DLD1 (cell line): ENCODE measurements around the gene SEC31A.
"Not testable (repeated sequence)": the region's sequence is repeated elsewhere in the genome, so short reads cannot be mapped to it uniquely, and the experiment has no call there.

Source experiments
- in situ Hi-C: cut with HindIII; loops from 2 replicates; pipeline ENCODE4 v1.10.0; 2017; ENCODE audit warnings: low sequenced_read_pairs

The SEC31A gene, protein sequence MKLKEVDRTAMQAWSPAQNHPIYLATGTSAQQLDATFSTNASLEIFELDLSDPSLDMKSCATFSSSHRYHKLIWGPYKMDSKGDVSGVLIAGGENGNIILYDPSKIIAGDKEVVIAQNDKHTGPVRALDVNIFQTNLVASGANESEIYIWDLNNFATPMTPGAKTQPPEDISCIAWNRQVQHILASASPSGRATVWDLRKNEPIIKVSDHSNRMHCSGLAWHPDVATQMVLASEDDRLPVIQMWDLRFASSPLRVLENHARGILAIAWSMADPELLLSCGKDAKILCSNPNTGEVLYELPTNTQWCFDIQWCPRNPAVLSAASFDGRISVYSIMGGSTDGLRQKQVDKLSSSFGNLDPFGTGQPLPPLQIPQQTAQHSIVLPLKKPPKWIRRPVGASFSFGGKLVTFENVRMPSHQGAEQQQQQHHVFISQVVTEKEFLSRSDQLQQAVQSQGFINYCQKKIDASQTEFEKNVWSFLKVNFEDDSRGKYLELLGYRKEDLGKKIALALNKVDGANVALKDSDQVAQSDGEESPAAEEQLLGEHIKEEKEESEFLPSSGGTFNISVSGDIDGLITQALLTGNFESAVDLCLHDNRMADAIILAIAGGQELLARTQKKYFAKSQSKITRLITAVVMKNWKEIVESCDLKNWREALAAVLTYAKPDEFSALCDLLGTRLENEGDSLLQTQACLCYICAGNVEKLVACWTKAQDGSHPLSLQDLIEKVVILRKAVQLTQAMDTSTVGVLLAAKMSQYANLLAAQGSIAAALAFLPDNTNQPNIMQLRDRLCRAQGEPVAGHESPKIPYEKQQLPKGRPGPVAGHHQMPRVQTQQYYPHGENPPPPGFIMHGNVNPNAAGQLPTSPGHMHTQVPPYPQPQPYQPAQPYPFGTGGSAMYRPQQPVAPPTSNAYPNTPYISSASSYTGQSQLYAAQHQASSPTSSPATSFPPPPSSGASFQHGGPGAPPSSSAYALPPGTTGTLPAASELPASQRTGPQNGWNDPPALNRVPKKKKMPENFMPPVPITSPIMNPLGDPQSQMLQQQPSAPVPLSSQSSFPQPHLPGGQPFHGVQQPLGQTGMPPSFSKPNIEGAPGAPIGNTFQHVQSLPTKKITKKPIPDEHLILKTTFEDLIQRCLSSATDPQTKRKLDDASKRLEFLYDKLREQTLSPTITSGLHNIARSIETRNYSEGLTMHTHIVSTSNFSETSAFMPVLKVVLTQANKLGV

GRCh38 chr4:82890901-82891706 lies at the start of gene SEC31A:
SEC31A (minus strand) TSS chr4:82891153; CDS start chr4:82881936, 9,217 bp downstream.
- in situ Hi-C loops: no loop called here

DNA sequence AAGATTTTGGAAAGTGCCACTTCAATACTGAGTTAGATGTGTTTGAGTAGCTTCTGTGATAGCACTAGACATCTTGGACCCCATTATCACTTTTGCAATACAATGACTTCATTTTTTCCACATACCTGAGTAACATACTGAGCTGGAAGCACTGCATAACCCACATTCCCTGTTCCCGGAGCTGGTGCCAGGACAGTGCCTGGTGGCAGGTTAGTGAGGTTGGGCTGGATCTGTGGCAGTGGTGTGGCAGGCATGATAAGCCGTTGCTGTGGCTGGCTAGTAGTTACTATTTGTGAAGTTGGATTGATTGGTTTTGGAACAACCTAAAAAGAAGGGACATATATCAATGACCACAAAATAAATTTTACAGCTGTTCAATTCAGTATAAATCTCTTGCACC lies 48.5 kb upstream of the SEC31A start:
- in situ Hi-C loops: no loop called here

DNA sequence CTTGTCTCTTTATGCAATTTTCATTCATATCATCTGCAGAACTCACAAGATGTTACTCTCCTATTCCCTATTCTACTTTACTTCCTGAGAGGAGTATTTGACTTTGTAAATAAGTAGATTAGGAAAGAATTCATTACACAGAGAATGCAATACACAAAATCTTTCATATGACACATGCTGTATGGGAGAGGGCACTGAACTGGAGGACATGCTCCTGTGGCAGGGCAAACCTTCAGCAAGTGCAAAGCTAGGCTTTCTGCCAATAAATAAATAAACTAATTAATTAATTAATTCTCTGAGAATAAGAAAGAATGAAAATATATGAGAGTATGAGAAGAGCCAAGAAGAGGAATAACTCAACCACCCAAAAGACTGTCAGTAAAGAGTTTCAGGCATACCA lies 43.5 kb upstream of the SEC31A start:
- in situ Hi-C loops: no loop called here

DNA sequence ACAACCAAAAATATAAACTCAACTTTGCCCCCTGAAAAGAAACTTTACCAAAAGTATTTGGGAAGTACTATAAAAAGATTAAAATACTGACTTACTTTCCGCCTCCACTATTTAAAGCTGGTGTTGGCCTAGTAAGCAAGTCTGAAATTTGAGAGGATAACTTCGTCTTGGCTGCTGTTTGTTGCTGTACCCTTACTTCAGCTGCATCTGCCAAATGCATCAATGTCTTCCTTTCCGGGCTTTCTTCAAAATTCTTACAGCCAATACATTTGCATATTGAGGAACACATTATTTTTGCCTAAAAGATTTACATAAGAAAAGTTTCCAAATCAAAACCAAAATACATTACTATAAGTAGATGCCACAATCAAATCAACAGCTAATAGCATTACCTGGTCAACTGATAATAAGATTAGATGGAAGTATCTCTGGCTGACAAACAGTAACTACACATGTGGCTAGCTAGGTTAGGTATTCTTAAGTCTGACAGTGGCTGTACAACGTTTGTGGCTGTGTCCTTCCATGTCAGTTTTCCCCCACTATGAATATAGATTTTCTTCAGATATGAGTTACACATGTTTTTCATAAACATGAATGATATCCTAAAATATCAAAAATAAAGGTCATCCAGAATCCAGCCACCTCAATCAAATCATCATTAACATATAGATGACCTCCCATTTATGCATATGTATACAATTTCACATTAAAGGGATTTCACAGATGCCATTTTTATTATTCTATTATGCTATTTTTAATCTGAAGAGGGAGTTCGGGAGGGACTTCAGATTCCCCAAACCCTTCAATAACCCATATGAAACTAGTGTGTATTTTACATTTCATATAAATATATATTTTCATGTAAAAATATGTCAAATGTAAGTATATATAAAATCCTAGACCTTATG lies 40.1 kb upstream of the SEC31A start:
- in situ Hi-C loops: no loop called here

GRCh38 chr4:82921795-82922194 lies 30.8 kb upstream of the SEC31A start:
- in situ Hi-C loops: no loop called here

- in situ Hi-C loops: no loop called here
These were observed 28.4 kb upstream of the SEC31A start for GRCh38 chr4:82919386-82919785.

GRCh38 chr4:82918091-82918490 lies 27.1 kb upstream of the SEC31A start:
- in situ Hi-C loops: no loop called here

DNA sequence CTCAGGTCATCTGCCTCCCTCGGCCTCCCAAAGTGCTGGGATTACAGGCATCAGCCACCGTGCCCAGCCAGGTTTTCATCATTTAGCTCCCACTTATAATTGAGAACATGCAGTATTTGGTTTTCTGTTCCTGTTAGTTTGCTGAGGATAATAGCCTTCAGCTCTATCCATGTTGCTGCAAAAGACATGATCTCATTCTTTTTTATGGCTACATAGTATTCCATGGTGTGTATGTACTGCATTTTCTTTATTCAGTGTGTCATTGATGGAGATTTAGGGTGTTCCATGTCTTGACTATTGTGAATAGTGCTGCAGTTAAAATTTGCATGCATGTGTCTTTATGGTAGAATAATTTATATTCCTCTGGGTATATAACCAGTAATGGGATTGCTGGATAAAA lies 23.0 kb upstream of the SEC31A start:
- in situ Hi-C loops: not testable (repeated sequence)

- in situ Hi-C loops: no loop called here
These were observed 22.4 kb upstream of the SEC31A start for GRCh38 chr4:82913305-82913704.

DNA sequence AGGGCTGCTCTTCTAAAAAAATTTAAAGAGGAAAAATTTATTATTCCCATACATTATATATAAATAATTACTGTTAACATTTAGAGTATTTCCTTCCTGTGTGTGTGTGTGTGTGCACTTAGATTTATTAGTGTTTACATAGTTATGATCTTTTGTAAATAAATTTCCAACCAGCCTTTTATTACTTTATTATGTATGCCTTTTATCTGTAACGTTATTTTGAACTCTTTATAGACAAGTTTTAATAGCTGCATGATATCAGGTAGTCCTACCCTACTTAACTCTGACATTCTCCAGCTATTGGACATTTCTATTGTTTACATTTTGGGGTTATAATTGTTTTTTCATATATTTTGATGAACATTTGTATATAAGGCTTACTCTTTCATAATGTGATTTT lies 18.4 kb upstream of the SEC31A start:
- in situ Hi-C loops: no loop called here

GRCh38 chr4:82906469-82906868 lies 15.5 kb upstream of the SEC31A start:
- in situ Hi-C loops: no loop called here

GRCh38 chr4:82905205-82905604 lies 14.3 kb upstream of the SEC31A start:
- in situ Hi-C loops: no loop called here

- in situ Hi-C loops: no loop called here
These were observed 12.8 kb upstream of the SEC31A start for GRCh38 chr4:82903737-82904136.

GRCh38 chr4:82901183-82901718 lies 10.3 kb upstream of the SEC31A start:
- in situ Hi-C loops: no loop called here

- in situ Hi-C loops: no loop called here
These were observed 9.6 kb upstream of the SEC31A start, which contains the start of gene THAP9 for GRCh38 chr4:82900411-82901182. THAP9 (plus strand) TSS chr4:82900735; CDS start chr4:82900803, 68 bp downstream.

GRCh38 chr4:82900066-82900410 lies 9.1 kb upstream of the SEC31A start:
- in situ Hi-C loops: no loop called here

GRCh38 chr4:82899374-82900065 lies 8.6 kb upstream of the SEC31A start:
- in situ Hi-C loops: no loop called here
